ENCODE data around the gene CYTH2. TPM values are rescaled to one million over a fixed set of nuclear protein-coding genes. Genes with fewer than 3 reads are reported as not detected.

Gene CYTH2
- total RNA-seq, 2 donors from 2014 or later: 50.6 to 79.4 TPM

DNA sequence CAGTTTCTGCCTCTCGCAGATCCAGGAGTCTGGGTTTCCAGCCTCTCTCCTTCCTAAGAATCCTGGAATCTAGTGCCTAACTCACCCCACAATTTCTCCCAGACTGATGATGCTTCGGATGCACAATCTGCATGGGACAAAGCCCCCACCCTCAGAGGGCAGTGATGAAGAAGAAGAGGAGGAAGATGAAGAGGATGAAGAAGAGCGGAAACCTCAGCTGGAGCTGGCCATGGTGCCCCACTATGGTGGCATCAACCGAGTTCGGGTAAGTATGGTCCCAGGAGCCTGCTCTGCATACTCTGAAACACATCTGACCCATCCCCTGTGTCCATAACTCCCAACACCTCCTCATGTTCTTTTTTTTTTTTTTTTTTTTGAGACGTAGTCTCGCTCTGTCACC is 22.6 kb upstream of the CYTH2 start:
- peaks cover 17 to 22% of the 10 kb centered on the region in 2 donors for H3K4me1 ChIP-seq (ENCODE audit: control insufficient read depth in 1 of 2, low read depth in 2 of 2)
- ATAC-seq (ENCODE audit: insufficient number of reproducible peaks, low FRiP score, low read depth) (no peak), DNase-seq (ENCODE audit: low spot score) (no peak)
- H3K27ac ChIP-seq: peak overlapping the region in 1 of 2 donors; percentile 77
- peaks cover 19% of the 10 kb centered on the region for H3K36me3 ChIP-seq
- H3K27me3 ChIP-seq (replicated peaks; ENCODE audit: insufficient read depth): no peaks in the 10 kb centered on the region
- H3K9me3 ChIP-seq: no peaks in the 10 kb centered on the region
- TF ChIP-seq CTCF (IDR thresholded peaks at IDR 0.05): no peak
- H3K4me3 ChIP-seq: peak overlapping the region; percentile 79

DNA sequence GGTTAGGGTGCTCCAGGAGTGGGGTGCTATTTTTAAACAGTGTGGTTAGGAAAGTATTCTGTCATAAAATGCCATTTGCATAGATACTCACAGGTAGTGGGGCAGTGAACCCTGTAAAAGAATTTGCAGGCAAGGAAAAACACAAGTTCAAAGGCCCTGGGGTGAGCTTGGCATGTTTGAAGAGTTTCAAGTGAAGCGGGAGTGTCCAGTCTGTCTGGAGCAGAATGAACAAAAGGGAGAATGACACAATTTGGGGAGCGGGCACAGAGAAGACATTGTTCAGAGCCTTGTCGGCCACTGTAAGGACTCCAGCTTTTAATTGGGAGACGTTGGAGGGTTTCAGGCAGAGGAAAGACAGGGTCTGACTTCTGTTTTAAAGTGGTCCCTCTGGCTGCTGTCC is 20.6 kb upstream of the CYTH2 start:
- no peak for TF ChIP-seq CTCF (IDR thresholded peaks at IDR 0.05)
- peaks cover 37% of the 10 kb centered on the region for H3K36me3 ChIP-seq
- H3K4me3 ChIP-seq: no peak overlapping the region
- DNase-seq (ENCODE audit: low spot score) (no peak), ATAC-seq (ENCODE audit: insufficient number of reproducible peaks, low FRiP score, low read depth) (no peak)
- no peaks in the 10 kb centered on the region for H3K27me3 ChIP-seq (replicated peaks; ENCODE audit: insufficient read depth)
- peaks cover 17 to 22% of the 10 kb centered on the region in 2 donors for H3K4me1 ChIP-seq (ENCODE audit: control insufficient read depth in 1 of 2, low read depth in 2 of 2)
- H3K27ac ChIP-seq: no peak overlapping the region
- no peaks in the 10 kb centered on the region for H3K9me3 ChIP-seq

GRCh38 chr19:48450441-48450840 is 18.7 kb upstream of the CYTH2 start:
- Histone ChIP-seq H3K4me1 (ENCODE audit: control insufficient read depth in 1 of 2, low read depth in 2 of 2) (peaks cover 5 to 7% of the 10 kb centered on the region in 2 donors), H3K36me3 (peaks cover 43% of the 10 kb centered on the region)
- TF ChIP-seq CTCF (IDR thresholded peaks at IDR 0.05): no peak

GRCh38 chr19:48450863-48451262 is 18.3 kb upstream of the CYTH2 start:
- TF ChIP-seq CTCF (IDR thresholded peaks at IDR 0.05): no peak
- H3K4me3 ChIP-seq: no peak overlapping the region
- H3K27ac ChIP-seq: no peak overlapping the region
- ATAC-seq (ENCODE audit: insufficient number of reproducible peaks, low FRiP score, low read depth) (no peak), DNase-seq (ENCODE audit: low spot score) (no peak)
- H3K9me3 ChIP-seq: no peaks in the 10 kb centered on the region
- peaks cover 5 to 7% of the 10 kb centered on the region in 2 donors for H3K4me1 ChIP-seq (ENCODE audit: control insufficient read depth in 1 of 2, low read depth in 2 of 2)
- peaks cover 43% of the 10 kb centered on the region for H3K36me3 ChIP-seq
- no peaks in the 10 kb centered on the region for H3K27me3 ChIP-seq (replicated peaks; ENCODE audit: insufficient read depth)

More at GRCh38 chr19:48450441-48450840, 18.7 kb upstream of the CYTH2 start:
- DNase-seq (ENCODE audit: low spot score): no peak
- Histone ChIP-seq H3K9me3 (no peaks in the 10 kb centered on the region), H3K27me3 (replicated peaks; ENCODE audit: insufficient read depth) (no peaks in the 10 kb centered on the region), H3K27ac (no peak overlapping the region), H3K4me3 (no peak overlapping the region)
- no peak for ATAC-seq (ENCODE audit: insufficient number of reproducible peaks, low FRiP score, low read depth)

DNA sequence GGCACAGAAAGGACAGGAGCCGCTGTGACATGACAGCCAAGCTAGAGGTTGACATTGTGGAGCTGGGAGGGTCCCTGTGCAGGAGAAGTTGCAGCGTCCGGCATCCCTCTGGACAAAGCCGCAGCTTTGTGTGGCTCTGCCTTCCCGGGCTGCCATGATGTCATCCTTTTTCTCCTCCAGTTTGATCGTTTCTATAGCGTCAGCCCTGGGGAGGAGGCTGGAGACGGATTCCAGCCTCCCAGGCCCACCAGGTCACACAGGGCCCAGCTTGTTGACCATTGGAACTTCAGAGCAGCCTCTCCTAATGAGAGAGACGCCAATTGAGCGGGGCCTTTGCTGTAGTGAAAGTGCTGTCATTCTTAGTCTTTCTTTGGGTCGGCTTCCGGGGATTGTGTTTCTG is 17.5 kb upstream of the CYTH2 start:
- ATAC-seq (ENCODE audit: insufficient number of reproducible peaks, low FRiP score, low read depth) (no peak), DNase-seq (ENCODE audit: low spot score) (no peak)
- peaks cover 43% of the 10 kb centered on the region for H3K36me3 ChIP-seq
- no peak overlapping the region for H3K4me3 ChIP-seq
- H3K27ac ChIP-seq: no peak overlapping the region
- no peaks in the 10 kb centered on the region for H3K27me3 ChIP-seq (replicated peaks; ENCODE audit: insufficient read depth)
- no peaks in the 10 kb centered on the region for H3K9me3 ChIP-seq
- no peak for TF ChIP-seq CTCF (IDR thresholded peaks at IDR 0.05)
- H3K4me1 ChIP-seq (ENCODE audit: control insufficient read depth in 1 of 2, low read depth in 2 of 2): peaks cover under 1 to 1% of the 10 kb centered on the region in 2 donors

All from thoracic aorta (tissue), 2 donors.